ENCODE data around the gene SPEF1. TPM values are rescaled to one million over a fixed set of nuclear protein-coding genes. Genes with fewer than 3 reads are reported as not detected.

Gene SPEF1
- total and polyA plus RNA-seq, 10 of the 15 experiments (the other 5 are each of a cell fraction or from before 2014, with no cell fraction given) = 0.12 TPM; not detected in 9

DNA sequence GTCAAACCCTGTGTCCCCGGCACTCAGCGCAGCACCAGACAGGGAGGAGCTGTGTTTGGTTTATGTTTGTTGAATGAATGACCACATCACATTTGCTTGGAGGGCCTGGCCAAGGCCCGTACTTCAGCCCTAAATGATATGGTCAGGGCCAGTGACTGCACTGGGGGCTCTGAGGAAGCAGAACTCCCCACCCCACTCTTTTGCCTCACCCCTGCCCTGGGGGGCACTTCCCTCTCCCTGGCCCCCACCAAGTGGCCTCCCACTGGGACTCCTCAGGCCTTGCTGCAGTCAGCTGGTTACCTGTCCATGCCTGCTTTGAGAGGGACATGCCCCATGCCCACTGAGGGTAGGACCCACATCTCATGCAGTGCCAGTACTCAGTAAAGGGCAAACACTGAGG lies 16.6 kb downstream of the SPEF1 start:
- BruUV-seq (replicated peaks) = no TSS peak
- ChIA-PET SMC1A (ENCODE audit: uncharacterized antibody, unreplicated experiment) (no interaction called here), POLR2A (interaction anchor here (0.5 kb wide), 1 partner anchor 103 kb away, joined by 3 read pairs; no protein-coding TSS in a partner anchor), CTCF (interaction anchor here (5.7 kb wide), 1 partner anchor 11 kb away, joined by 52 read pairs; no protein-coding TSS in a partner anchor), RAD21 (ENCODE audit: unreplicated experiment) (no interaction called here)
- Histone ChIP-seq H2AFZ (ENCODE audit: control insufficient read depth, low read depth, low read length) (no peak overlapping the region), H3K4me3 (no peak overlapping the region), H3K4me1 (ENCODE audit: control insufficient read depth, insufficient read depth, low read length) (peaks cover 29% of the 10 kb centered on the region), H3K79me2 (ENCODE audit: control insufficient read depth, insufficient read depth, low read length) (peaks cover 14% of the 10 kb centered on the region), H3K9me3 (replicated peaks; ENCODE audit: control insufficient read depth, insufficient read depth, low read length) (no peaks in the 10 kb centered on the region), H4K20me1 (ENCODE audit: control insufficient read depth, insufficient read depth) (no peaks in the 10 kb centered on the region), H3K36me3 (ENCODE audit: control insufficient read depth in 2 of 2, insufficient read depth in 2 of 2, low read length in 1 of 2) (no peaks in the 10 kb centered on the region; a peak in 1 of 4 replicates), H3K4me2 (ENCODE audit: control insufficient read depth, insufficient read depth) (no peak overlapping the region; the same call in 1 of the 2 replicates), H3K9ac (ENCODE audit: control insufficient read depth, insufficient read depth, low read length) (no peak overlapping the region), H3K27me3 (replicated peaks in 1 of 2; ENCODE audit: control insufficient read depth in 2 of 2, insufficient read depth in 2 of 2, low read length in 1 of 2) (no peaks in the 10 kb centered on the region), H3K27ac (ENCODE audit: control insufficient read depth, insufficient read depth) (no peak overlapping the region)
- 96% methylated on average over 3 of the region's 3 CpGs for WGBS (ENCODE audit: insufficient coverage, insufficient replicate concordance, low lambda C conversion rate, missing lambda C conversion rate)
- intact Hi-C loops (cut with micrococcal nuclease; ENCODE audit: unreplicated experiment) = loop anchor here (5.0 kb wide), 2 partner anchors 47 to 87 kb away; no protein-coding TSS in a partner anchor
- no peak for ATAC-seq
- no peak for FAIRE-seq
- in situ Hi-C loops (cut with MboI) = no loop called here
- TF ChIP-seq RFX5 (IDR thresholded peaks at IDR 0.05; ENCODE audit: low read depth, low read length) (no peak), IKZF1 (conservative IDR thresholded peaks at IDR 0.05) (no peak), ESRRA (IDR thresholded peaks at IDR 0.05; ENCODE audit: low read length) (no peak), HDGF (IDR thresholded peaks at IDR 0.05) (no peak), HCFC1 (IDR thresholded peaks at IDR 0.05; ENCODE audit: low read length) (no peak), BACH1 (IDR thresholded peaks at IDR 0.05; ENCODE audit: borderline replicate concordance) (no peak), CBX3 (IDR thresholded peaks at IDR 0.05; ENCODE audit: borderline replicate concordance, low read depth) (no peak), ZNF274 (IDR thresholded peaks at IDR 0.05; ENCODE audit: insufficient read depth, insufficient read length) (no peak), HDAC2 (IDR thresholded peaks at IDR 0.05) (no peak), ZNF622 (IDR thresholded peaks at IDR 0.05) (no peak), NFYB (IDR thresholded peaks at IDR 0.05; ENCODE audit: insufficient read depth, low read depth, low read length) (no peak), RELA (IDR thresholded peaks at IDR 0.05; ENCODE audit: borderline replicate concordance, partially characterized antibody) (no peak), ZBED1 (IDR thresholded peaks at IDR 0.05; ENCODE audit: borderline replicate concordance) (no peak)
- TF ChIP-seq, protein P1, sequence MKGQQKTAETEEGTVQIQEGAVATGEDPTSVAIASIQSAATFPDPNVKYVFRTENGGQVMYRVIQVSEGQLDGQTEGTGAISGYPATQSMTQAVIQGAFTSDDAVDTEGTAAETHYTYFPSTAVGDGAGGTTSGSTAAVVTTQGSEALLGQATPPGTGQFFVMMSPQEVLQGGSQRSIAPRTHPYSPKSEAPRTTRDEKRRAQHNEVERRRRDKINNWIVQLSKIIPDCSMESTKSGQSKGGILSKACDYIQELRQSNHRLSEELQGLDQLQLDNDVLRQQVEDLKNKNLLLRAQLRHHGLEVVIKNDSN (IDR thresholded peaks at IDR 0.05; ENCODE audit: borderline replicate concordance, extremely low read length, insufficient read depth, low read depth, low read length) = no peak
- TF ChIP-seq, protein P2, sequence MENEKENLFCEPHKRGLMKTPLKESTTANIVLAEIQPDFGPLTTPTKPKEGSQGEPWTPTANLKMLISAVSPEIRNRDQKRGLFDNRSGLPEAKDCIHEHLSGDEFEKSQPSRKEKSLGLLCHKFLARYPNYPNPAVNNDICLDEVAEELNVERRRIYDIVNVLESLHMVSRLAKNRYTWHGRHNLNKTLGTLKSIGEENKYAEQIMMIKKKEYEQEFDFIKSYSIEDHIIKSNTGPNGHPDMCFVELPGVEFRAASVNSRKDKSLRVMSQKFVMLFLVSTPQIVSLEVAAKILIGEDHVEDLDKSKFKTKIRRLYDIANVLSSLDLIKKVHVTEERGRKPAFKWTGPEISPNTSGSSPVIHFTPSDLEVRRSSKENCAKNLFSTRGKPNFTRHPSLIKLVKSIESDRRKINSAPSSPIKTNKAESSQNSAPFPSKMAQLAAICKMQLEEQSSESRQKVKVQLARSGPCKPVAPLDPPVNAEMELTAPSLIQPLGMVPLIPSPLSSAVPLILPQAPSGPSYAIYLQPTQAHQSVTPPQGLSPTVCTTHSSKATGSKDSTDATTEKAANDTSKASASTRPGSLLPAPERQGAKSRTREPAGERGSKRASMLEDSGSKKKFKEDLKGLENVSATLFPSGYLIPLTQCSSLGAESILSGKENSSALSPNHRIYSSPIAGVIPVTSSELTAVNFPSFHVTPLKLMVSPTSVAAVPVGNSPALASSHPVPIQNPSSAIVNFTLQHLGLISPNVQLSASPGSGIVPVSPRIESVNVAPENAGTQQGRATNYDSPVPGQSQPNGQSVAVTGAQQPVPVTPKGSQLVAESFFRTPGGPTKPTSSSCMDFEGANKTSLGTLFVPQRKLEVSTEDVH (IDR thresholded peaks at IDR 0.05; ENCODE audit: low read depth, partially characterized antibody) = no peak
- TF ChIP-seq, protein P3, sequence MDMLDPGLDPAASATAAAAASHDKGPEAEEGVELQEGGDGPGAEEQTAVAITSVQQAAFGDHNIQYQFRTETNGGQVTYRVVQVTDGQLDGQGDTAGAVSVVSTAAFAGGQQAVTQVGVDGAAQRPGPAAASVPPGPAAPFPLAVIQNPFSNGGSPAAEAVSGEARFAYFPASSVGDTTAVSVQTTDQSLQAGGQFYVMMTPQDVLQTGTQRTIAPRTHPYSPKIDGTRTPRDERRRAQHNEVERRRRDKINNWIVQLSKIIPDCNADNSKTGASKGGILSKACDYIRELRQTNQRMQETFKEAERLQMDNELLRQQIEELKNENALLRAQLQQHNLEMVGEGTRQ (IDR thresholded peaks at IDR 0.05; ENCODE audit: borderline replicate concordance, low read depth, low read length) = no peak
- DNase-seq (ENCODE audit: low read depth, low spot score) = no peak
